ENCODE data around the gene RYR2. TPM values are rescaled to one million over a fixed set of nuclear protein-coding genes. Genes with fewer than 3 reads are reported as not detected.

The RYR2 gene
- total and polyA plus RNA-seq, 2 experiments from 2014 or later: 0.50 to 0.95 TPM

- Histone ChIP-seq H3K27ac (no peak overlapping the region), H3K36me3 (replicated peaks; ENCODE audit: insufficient read depth, low read depth) (no peaks in the 10 kb centered on the region), H3K79me2 (no peaks in the 10 kb centered on the region), H3K4me2 (no peak overlapping the region), H3K9me3 (ENCODE audit: low read depth) (no peaks in the 10 kb centered on the region), H3K4me3 (no peak overlapping the region), H3K27me3 (peaks cover 7% of the 10 kb centered on the region), H3K9me2 (replicated peaks; ENCODE audit: insufficient read depth) (no peaks in the 10 kb centered on the region), H3K4me1 (ENCODE audit: insufficient read depth) (no peaks in the 10 kb centered on the region), H2AFZ (no peak overlapping the region), H4K20me1 (ENCODE audit: insufficient read depth, poor library complexity, severe bottlenecking) (no peaks in the 10 kb centered on the region)
- DNase-seq (ENCODE audit: low spot score): no peak
- TF ChIP-seq EZH2 (IDR thresholded peaks at IDR 0.05; ENCODE audit: borderline replicate concordance) (no peak), EZH2phosphoT487 (IDR thresholded peaks at IDR 0.05; ENCODE audit: low read depth, severe bottlenecking, unreplicated experiment) (no peak)
- TF ChIP-seq, protein P1, sequence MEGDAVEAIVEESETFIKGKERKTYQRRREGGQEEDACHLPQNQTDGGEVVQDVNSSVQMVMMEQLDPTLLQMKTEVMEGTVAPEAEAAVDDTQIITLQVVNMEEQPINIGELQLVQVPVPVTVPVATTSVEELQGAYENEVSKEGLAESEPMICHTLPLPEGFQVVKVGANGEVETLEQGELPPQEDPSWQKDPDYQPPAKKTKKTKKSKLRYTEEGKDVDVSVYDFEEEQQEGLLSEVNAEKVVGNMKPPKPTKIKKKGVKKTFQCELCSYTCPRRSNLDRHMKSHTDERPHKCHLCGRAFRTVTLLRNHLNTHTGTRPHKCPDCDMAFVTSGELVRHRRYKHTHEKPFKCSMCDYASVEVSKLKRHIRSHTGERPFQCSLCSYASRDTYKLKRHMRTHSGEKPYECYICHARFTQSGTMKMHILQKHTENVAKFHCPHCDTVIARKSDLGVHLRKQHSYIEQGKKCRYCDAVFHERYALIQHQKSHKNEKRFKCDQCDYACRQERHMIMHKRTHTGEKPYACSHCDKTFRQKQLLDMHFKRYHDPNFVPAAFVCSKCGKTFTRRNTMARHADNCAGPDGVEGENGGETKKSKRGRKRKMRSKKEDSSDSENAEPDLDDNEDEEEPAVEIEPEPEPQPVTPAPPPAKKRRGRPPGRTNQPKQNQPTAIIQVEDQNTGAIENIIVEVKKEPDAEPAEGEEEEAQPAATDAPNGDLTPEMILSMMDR (IDR thresholded peaks at IDR 0.05; ENCODE audit: poor library complexity): no peak
- 90% methylated on average over 3 of the region's 3 CpGs for WGBS (ENCODE audit: low lambda C conversion rate, missing lambda C conversion rate)
Measured at GRCh38 chr1:237065903-237066302, 23.9 kb downstream of the RYR2 start.

DNA sequence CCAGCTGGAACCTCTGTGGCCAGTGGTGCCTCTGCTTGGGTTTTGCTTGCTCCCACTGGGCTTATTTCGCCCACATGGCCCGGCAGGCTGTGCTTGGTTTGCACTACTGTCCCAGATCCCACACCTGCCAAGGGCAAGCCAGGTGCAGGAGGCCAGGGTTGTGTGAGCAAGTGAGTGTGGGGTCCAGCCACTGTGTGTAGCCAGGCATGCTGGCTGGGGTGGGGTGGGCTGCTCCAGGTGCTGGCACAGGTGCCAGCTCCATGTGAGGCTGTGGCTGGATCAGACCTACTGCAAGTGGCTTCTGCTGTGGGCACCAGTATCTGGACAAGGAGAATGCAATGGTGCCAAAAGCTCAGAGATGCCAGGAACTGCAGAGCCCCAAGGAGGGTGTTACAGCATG, 28.5 kb downstream of the RYR2 start:
- H3K36me3 ChIP-seq (replicated peaks; ENCODE audit: insufficient read depth, low read depth): no peaks in the 10 kb centered on the region
- no peak for TF ChIP-seq EZH2 (IDR thresholded peaks at IDR 0.05; ENCODE audit: borderline replicate concordance)
- TF ChIP-seq, protein P1 (IDR thresholded peaks at IDR 0.05; ENCODE audit: poor library complexity): no peak
- TF ChIP-seq EZH2phosphoT487 (IDR thresholded peaks at IDR 0.05; ENCODE audit: low read depth, severe bottlenecking, unreplicated experiment): no peak

DNA sequence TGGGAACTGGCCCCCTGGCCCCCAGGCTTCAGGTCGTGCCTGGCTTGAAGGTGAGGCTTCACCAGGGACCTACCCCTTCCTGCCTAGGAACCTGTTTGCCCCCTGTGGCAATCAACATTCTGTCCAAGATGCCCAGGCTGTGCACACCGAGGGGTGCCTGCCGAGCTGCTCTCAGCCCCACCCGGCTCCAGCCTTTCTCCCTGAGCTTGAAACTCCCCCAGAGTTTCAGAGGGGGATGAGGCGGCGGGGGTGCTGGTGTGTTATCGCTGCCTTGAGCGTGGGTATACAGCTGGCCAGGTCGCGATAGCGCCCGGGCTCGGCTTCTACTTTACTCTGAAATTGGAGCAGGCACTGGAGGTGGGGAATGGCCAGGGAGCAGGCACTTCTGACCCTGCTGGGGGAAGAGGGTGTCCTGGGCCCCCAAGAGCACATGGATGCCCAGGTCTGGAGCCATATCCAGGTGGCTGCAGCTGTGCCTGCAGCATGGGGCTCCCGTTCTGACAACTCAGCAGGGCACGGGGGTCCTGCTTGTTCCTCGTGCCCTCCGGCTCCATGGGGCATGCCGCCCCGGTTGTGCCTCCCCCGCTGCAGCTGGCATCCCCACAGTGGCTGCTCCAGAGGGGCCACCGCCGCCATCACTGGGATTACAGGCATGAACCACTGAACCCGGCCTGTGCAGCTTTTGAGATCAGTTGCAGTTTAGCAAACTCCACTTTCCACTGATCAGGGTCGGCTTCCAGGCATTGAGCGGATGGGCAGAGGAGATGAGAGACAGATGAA, 29.8 kb downstream of the RYR2 start:
- Histone ChIP-seq H4K20me1 (ENCODE audit: insufficient read depth, poor library complexity, severe bottlenecking) (no peaks in the 10 kb centered on the region), H3K9me3 (ENCODE audit: low read depth) (no peaks in the 10 kb centered on the region), H3K27me3 (no peaks in the 10 kb centered on the region), H2AFZ (no peak overlapping the region), H3K4me1 (ENCODE audit: insufficient read depth) (no peaks in the 10 kb centered on the region), H3K27ac (no peak overlapping the region), H3K4me2 (no peak overlapping the region), H3K9me2 (replicated peaks; ENCODE audit: insufficient read depth) (no peaks in the 10 kb centered on the region), H3K36me3 (replicated peaks; ENCODE audit: insufficient read depth, low read depth) (no peaks in the 10 kb centered on the region), H3K4me3 (no peak overlapping the region), H3K79me2 (no peaks in the 10 kb centered on the region)
- WGBS (ENCODE audit: low lambda C conversion rate, missing lambda C conversion rate): 95% methylated on average over 22 of the region's 25 CpGs
- no peak for DNase-seq (ENCODE audit: low spot score)
- TF ChIP-seq EZH2phosphoT487 (IDR thresholded peaks at IDR 0.05; ENCODE audit: low read depth, severe bottlenecking, unreplicated experiment) (no peak), EZH2 (IDR thresholded peaks at IDR 0.05; ENCODE audit: borderline replicate concordance) (no peak)
- TF ChIP-seq, protein P1 (IDR thresholded peaks at IDR 0.05; ENCODE audit: poor library complexity): no peak

More for the DNA sequence above, 28.5 kb downstream of the RYR2 start:
- Histone ChIP-seq H4K20me1 (ENCODE audit: insufficient read depth, poor library complexity, severe bottlenecking) (no peaks in the 10 kb centered on the region), H2AFZ (no peak overlapping the region), H3K9me2 (replicated peaks; ENCODE audit: insufficient read depth) (no peaks in the 10 kb centered on the region), H3K4me2 (no peak overlapping the region), H3K4me1 (ENCODE audit: insufficient read depth) (no peaks in the 10 kb centered on the region), H3K9me3 (ENCODE audit: low read depth) (no peaks in the 10 kb centered on the region), H3K27me3 (no peaks in the 10 kb centered on the region), H3K79me2 (no peaks in the 10 kb centered on the region), H3K4me3 (no peak overlapping the region), H3K27ac (no peak overlapping the region)
- no peak for DNase-seq (ENCODE audit: low spot score)
- WGBS (ENCODE audit: low lambda C conversion rate, missing lambda C conversion rate): 97% methylated on average over 2 of the region's 2 CpGs

Data from hepatocyte (in vitro differentiated cells).